Activated CD8-positive, alpha-beta memory T cell treated with anti-CD3 and anti-CD28 coated beads, Interleukin-2, amount 50 U/mL, for 24 hours (primary cell): Measurements from ENCODE around the gene STK38.
"Not testable (repeated sequence)": the region's sequence is repeated elsewhere in the genome, so short reads cannot be mapped to it uniquely, and the experiment has no call there.

Experiments
- DNase-seq: peaks from one replicate; pipeline ENCODE4 v3.0.0-alpha.2; 2020; ENCODE audit errors: extremely low read depth

The STK38 gene

DNA sequence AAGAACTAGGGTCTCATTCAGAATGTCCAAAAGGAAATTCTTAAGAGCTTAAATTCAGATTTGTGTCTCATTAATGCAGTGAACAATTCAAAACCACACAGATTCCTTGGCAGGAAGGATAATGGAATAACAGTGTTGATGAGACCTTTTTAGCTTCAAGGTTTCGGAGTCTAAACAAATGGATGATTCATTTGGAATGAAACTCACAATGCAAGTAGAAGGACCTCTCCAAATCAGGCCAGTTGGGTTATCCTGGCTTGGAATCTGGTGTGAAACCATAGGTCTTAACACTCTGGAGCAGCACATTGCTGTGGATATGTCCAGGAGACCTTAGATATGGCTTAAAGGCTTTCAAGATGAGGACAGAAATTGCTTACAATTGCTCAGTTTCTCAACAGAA, 59.6 kb downstream of the STK38 start:
- no peak for DNase-seq

- no peak for DNase-seq
These were observed 62.5 kb downstream of the STK38 start for GRCh38 chr6:36484736-36485135.

DNA sequence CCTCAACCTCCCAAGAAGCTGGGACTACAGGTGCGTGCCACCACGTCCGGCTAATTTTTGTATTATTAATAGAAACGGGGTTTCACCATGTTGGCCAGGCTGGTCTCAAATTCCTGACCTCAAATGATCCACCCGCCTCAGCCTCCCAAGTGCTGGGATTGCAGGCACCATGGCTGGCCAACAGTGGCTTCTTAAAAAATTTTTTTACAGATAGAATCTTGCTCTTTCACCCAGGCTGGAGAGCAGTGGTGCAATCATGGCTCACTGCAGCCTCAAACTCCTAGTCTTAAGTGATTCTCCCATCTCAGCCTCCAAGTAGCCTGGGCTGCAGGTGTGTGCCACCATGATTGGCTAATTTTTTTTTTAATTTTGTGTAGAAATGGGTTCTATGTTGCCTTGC, 64.0 kb downstream of the STK38 start:
- DNase-seq, result not testable (repeated sequence)

DNA sequence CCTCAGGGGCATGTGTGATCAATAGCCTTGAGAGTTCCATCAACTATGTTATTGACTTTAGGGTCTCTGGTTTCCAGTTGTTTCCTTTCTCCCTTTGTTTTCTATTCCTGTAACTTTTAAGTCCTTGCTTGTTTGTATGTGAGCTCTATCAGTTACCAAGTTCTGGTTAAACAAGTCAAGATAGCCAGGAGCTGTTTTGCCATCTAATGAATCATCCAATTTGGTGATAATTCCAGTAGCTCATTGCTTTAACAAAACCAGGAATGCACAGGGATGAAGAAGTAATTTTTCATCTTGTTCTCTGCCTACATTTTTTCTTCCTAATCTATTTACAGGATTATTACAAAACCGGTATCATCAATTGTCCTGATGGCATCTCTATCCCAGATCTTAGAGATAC, 68.0 kb downstream of the STK38 start:
- no peak for DNase-seq

GRCh38 chr6:36478051-36478526, 69.2 kb downstream of the STK38 start:
- DNase-seq, result no peak

- no peak for DNase-seq
These were observed 77.3 kb downstream of the STK38 start for GRCh38 chr6:36469946-36470345.

GRCh38 chr6:36469148-36469661, 78.1 kb downstream of the STK38 start:
- DNase-seq, result no peak

GRCh38 chr6:36467625-36468024, 79.7 kb downstream of the STK38 start:
- no peak for DNase-seq

DNA sequence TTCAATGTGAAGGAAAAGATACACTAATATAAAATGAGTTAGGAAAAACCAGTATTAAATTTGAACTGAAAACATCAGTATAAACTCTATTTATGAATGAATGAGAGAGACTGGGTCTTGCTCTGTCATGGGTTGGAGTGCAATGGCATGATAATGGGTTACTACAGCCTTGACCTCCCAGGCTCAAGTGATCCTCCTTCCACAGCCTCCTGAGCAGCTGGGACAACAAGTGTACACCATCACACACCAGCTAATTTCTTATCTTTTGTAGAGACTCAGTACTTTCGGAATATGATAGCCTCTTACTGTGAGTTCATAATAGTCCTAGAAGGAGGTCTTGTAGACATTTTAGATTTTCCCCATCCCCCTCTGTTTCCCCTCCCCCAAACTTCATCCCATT, 83.0 kb downstream of the STK38 start:
- DNase-seq, result no peak

DNA sequence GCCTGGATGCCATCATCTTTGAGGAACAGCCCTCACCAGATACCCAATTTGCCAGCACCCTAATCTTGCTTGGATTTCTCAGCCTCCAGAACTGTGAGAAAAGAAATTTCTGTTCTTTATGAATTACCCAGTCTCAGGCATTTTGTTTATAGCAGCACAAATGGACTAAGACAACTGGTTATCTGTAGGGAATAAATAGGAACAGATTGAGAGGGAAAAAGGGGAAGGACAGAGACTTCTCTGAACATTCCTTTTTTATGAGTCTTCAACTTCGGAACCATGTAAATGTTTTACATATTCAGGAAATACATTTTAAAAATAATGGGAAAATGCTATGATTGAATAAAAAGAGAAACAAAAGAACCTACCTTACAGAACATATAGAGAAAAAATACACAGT, 83.6 kb downstream of the STK38 start:
- no peak for DNase-seq

DNA sequence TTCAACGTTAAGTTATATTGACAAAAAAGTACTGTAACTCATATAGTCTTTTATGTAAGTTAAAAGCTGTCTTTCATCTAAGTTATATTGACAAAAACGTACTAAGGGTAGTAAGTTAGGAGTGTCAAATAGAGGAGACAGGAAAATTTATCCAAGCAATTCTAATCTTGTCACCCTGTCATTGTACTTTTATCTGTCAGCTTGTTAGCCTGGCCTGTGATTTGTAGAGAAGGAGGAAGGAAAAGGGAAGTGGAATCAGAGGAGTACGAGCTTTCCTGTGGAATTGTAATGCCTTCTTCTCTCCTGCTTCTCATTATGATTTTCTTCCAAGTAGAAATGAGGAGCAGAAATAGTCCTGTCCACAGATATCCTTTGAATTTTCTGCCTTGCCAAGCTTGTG, 85.6 kb downstream of the STK38 start:
- DNase-seq, result no peak

GRCh38 chr6:36460916-36461315, 86.4 kb downstream of the STK38 start:
- no peak for DNase-seq

- no peak for DNase-seq
These were observed 87.8 kb downstream of the STK38 start for GRCh38 chr6:36459501-36459900.

- no peak for DNase-seq
These were observed 91.7 kb downstream of the STK38 start for GRCh38 chr6:36455486-36456027.

GRCh38 chr6:36452897-36453296, 94.4 kb downstream of the STK38 start:
- DNase-seq, result not testable (repeated sequence)

- not testable (repeated sequence) for DNase-seq
These were observed 98.1 kb downstream of the STK38 start for GRCh38 chr6:36449173-36449572.

DNA sequence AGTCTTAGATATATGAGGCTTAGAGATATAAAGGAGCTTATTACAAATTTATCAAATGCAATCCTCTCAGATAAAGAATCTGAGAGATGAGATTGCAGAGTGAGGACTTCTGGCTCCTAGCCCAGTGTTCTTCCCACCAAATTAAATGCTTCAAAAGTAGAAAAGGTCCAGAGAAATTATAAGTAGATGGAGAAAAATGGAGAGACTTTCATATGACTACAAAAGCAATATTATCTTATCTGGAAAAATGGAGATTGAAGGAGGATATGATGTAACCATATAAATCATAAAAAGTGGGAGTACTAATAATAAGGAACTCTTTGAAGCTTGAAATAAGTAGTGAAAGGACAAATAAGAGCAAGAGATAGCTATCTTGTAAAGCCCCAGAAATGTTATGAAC, 101.7 kb downstream of the STK38 start:
- no peak for DNase-seq

GRCh38 chr6:36444470-36444869, 102.8 kb downstream of the STK38 start:
- no peak for DNase-seq
